CD14-positive monocyte (primary cell): ENCODE data around the gene ZNF554. TPM values are rescaled to one million over a fixed set of nuclear protein-coding genes. Genes with fewer than 3 reads are reported as not detected.
"Not testable (repeated sequence)": the region's sequence is repeated elsewhere in the genome, so short reads cannot be mapped to it uniquely, and the experiment has no call there.

Experiments
- DNase-seq, 3 donors: peaks; one replicate each; pipeline ENCODE4 v3.0.0-alpha.2; 2011 to 2022
- H2AFZ ChIP-seq: 2 replicates; pipeline ENCODE4 v1.6.0; 2012; ENCODE audit warnings: mild to moderate bottlenecking, low read depth, low read length, inconsistent platforms; ENCODE audit not compliant: insufficient read depth, poor library complexity, severe bottlenecking
- H3K27ac ChIP-seq, 2 donors: 1 replicate in 1 of 2; 2 replicates in 1 of 2; pipeline ENCODE4 v1.5.1; 2012 to 2013; ENCODE audit warnings: low read length in 2 of 2, control low read depth in 1 of 2, inconsistent platforms in 1 of 2, low read depth in 1 of 2, mild to moderate bottlenecking in 1 of 2
- H3K27me3 ChIP-seq, 2 donors: one replicate each; pipeline versions ENCODE4 v1.6.0 to v1.6.1; 2011 to 2013; ENCODE audit warnings: low read length in 2 of 2; ENCODE audit not compliant: control insufficient read depth in 2 of 2, insufficient read depth in 2 of 2
- H3K36me3 ChIP-seq, 2 donors: replicated peaks in 1 of 2; 1 replicate in 1 of 2; 2 replicates in 1 of 2; pipeline versions ENCODE4 v1.5.1 to v1.6.1; 2012 to 2013; ENCODE audit warnings: low read length in 2 of 2, control low read depth in 1 of 2, inconsistent platforms in 1 of 2, mild to moderate bottlenecking in 1 of 2; ENCODE audit not compliant: insufficient read depth in 2 of 2, control insufficient read depth in 1 of 2
- H3K4me1 ChIP-seq, 2 donors: 1 replicate in 1 of 2; 2 replicates in 1 of 2; pipeline versions ENCODE4 v1.5.1 to v1.6.1; 2012 to 2013; ENCODE audit warnings: low read length in 2 of 2, control low read depth in 1 of 2, inconsistent platforms in 1 of 2, mild to moderate bottlenecking in 1 of 2, moderate library complexity in 1 of 2; ENCODE audit not compliant: insufficient read depth in 2 of 2, control insufficient read depth in 1 of 2
- H3K4me2 ChIP-seq: replicated peaks from 2 replicates; pipeline ENCODE3; 2012; ENCODE audit warnings: low read length, moderate library complexity, mild to moderate bottlenecking; ENCODE audit not compliant: poor library complexity, severe bottlenecking; ENCODE audit errors: extremely low read depth
- H3K4me3 ChIP-seq, 3 experiments: fragments of 200-600 bp in 1 of 3; sonication (generic) in 1 of 3; replicated peaks in 1 of 3; 1 replicate in 2 of 3; 2 replicates in 1 of 3; pipeline ENCODE4 v1.5.1; 2011 to 2013; ENCODE audit warnings: low read length in 3 of 3, mild to moderate bottlenecking in 3 of 3, control low read depth in 2 of 3, low read depth in 2 of 3, inconsistent platforms in 1 of 3, moderate library complexity in 1 of 3
- H3K79me2 ChIP-seq: 2 replicates; pipeline ENCODE4 v1.6.0; 2012; ENCODE audit warnings: mild to moderate bottlenecking, control low read depth, inconsistent platforms, low read length, moderate library complexity; ENCODE audit not compliant: insufficient read depth
- H3K9ac ChIP-seq: 2 replicates; pipeline ENCODE4 v1.6.0; 2017; ENCODE audit warnings: low read length, mild to moderate bottlenecking; ENCODE audit not compliant: insufficient read depth, poor library complexity, severe bottlenecking
- H3K9me3 ChIP-seq, 2 donors: replicated peaks in 1 of 2; 1 replicate in 1 of 2; 2 replicates in 1 of 2; pipeline versions ENCODE4 v1.5.1 to v1.6.1; 2012 to 2013; ENCODE audit warnings: low read length in 2 of 2, control low read depth in 1 of 2; ENCODE audit not compliant: control insufficient read depth in 1 of 2, insufficient read depth in 1 of 2
- H4K20me1 ChIP-seq: 2 replicates; pipeline ENCODE4 v1.6.0; 2012; ENCODE audit warnings: mild to moderate bottlenecking, low read length, control low read depth, moderate library complexity; ENCODE audit not compliant: insufficient read depth
- H3K27ac Mint-ChIP-seq, 7 donors: one replicate each; pipeline ENCODE4 v1.8.0; 2020; ENCODE audit warnings: mild to moderate bottlenecking in 7 of 7, mixed read lengths in 7 of 7, moderate library complexity in 6 of 7, inconsistent platforms in 2 of 7
- H3K27me3 Mint-ChIP-seq, 3 donors: one replicate each; pipeline ENCODE4 v1.8.0; 2021 to 2022; ENCODE audit warnings: low read depth in 3 of 3, mild to moderate bottlenecking in 3 of 3, mixed read lengths in 3 of 3, moderate library complexity in 3 of 3, inconsistent platforms in 1 of 3
- H3K36me3 Mint-ChIP-seq, 2 donors: one replicate each; pipeline ENCODE4 v1.8.0; 2020; ENCODE audit warnings: mixed read lengths in 2 of 2, inconsistent platforms in 1 of 2, mild to moderate bottlenecking in 1 of 2
- H3K4me1 Mint-ChIP-seq: one replicate; pipeline ENCODE4 v1.8.0; 2020; ENCODE audit warnings: mild to moderate bottlenecking, mixed read lengths
- H3K4me3 Mint-ChIP-seq, 2 donors: one replicate each; pipeline ENCODE4 v1.8.0; 2020; ENCODE audit warnings: mild to moderate bottlenecking in 2 of 2, mixed read lengths in 2 of 2, moderate library complexity in 1 of 2
- H3K9me3 Mint-ChIP-seq, 7 donors: one replicate each; pipeline ENCODE4 v1.8.0; 2020 to 2022; ENCODE audit warnings: mixed read lengths in 7 of 7, mild to moderate bottlenecking in 6 of 7, moderate library complexity in 6 of 7, inconsistent platforms in 2 of 7
- WGBS: methylation state at CpG from one replicate; pipeline ENCODE4 v1.1.5; 2013; ENCODE audit warnings: missing lambda C conversion rate; ENCODE audit not compliant: insufficient coverage; 5-methylcytosine and 5-hydroxymethylcytosine counted together
- intact Hi-C, 2 donors: fragments of 100-400 bp; cut with micrococcal nuclease; formaldehyde crosslinking; loops; one replicate each; pipeline versions ENCODE4 v1.15.0 to v1.15.1; 2023
- polyA plus RNA-seq, 3 donors: library from polyadenylated mRNA; depleted of rRNA in 1 of 3; unstranded in 2 of 3; stranded (reverse) in 1 of 3; fragments of 300-500 nt in 2 of 3; fragments of >200 nt in 1 of 3; fragmentation: Illumina TruSeq in 2 of 3; gene quantifications; 1 replicate in 2 of 3; 2 replicates in 1 of 3; pipeline ENCODE4 v1.2.3, GENCODE V29; 2012 to 2021
- TF ChIP-seq, protein P1 (sequence below): fragments of 200-600 bp; IDR thresholded peaks from one replicate; pipeline ENCODE4 v1.8.0; 2022; ENCODE audit warnings: antibody characterized with exemption, mild to moderate bottlenecking

ZNF554 gene
- polyA plus RNA-seq, 3 donors, result 0.79 to 1.7 (median 0.91) TPM

DNA sequence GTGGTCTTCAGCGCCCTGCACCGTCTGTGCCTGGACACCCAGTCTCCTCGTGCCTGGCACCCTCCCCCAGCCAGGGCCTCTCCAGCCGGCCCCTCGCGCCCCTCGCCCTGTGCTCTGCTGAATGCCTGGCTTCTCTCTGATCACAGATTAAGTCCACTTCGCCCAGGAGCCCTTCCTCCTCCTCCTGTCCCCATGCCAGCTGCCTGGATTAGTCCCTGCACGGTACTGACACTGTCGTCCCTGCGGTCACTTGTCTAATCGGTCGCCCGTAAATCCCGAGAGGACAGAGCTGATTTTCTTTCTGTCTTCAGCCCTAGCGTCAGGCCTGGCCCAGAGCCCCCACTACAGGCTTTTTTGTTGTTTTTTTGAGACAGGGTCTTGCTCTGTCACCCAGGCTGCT is 27.8 kb upstream of the ZNF554 start:
- no peak for DNase-seq
- no peak overlapping the region for H3K4me3 Mint-ChIP-seq
- H3K9me3 Mint-ChIP-seq, result no peaks in the 10 kb centered on the region
- peak overlapping the region in 3 of 7 donors; percentile 15 to 60 (median 27) for H3K27ac Mint-ChIP-seq
- peaks cover 18 to 44% of the 10 kb centered on the region in 2 donors for H3K36me3 ChIP-seq
- H4K20me1 ChIP-seq, result no peaks in the 10 kb centered on the region
- no peaks in the 10 kb centered on the region for H3K9me3 ChIP-seq
- H3K4me2 ChIP-seq, result no peak overlapping the region
- peaks cover 23 to 59% of the 10 kb centered on the region in 2 donors for H3K36me3 Mint-ChIP-seq
- no peaks in the 10 kb centered on the region for H3K27me3 Mint-ChIP-seq
- H3K27me3 ChIP-seq, result no peaks in the 10 kb centered on the region
- intact Hi-C loops, result no loop called here
- TF ChIP-seq, protein P1, sequence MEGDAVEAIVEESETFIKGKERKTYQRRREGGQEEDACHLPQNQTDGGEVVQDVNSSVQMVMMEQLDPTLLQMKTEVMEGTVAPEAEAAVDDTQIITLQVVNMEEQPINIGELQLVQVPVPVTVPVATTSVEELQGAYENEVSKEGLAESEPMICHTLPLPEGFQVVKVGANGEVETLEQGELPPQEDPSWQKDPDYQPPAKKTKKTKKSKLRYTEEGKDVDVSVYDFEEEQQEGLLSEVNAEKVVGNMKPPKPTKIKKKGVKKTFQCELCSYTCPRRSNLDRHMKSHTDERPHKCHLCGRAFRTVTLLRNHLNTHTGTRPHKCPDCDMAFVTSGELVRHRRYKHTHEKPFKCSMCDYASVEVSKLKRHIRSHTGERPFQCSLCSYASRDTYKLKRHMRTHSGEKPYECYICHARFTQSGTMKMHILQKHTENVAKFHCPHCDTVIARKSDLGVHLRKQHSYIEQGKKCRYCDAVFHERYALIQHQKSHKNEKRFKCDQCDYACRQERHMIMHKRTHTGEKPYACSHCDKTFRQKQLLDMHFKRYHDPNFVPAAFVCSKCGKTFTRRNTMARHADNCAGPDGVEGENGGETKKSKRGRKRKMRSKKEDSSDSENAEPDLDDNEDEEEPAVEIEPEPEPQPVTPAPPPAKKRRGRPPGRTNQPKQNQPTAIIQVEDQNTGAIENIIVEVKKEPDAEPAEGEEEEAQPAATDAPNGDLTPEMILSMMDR, result no peak
- no peak overlapping the region for H3K9ac ChIP-seq
- H3K79me2 ChIP-seq, result peaks cover 17% of the 10 kb centered on the region
- no peaks in the 10 kb centered on the region for H3K4me1 ChIP-seq
- no peak overlapping the region for H3K27ac ChIP-seq
- no peaks in the 10 kb centered on the region for H3K4me1 Mint-ChIP-seq
- H3K4me3 ChIP-seq, result no peak overlapping the region
- WGBS, result 90% methylated on average over 14 of the region's 16 CpGs
- H2AFZ ChIP-seq, result no peak overlapping the region

DNA sequence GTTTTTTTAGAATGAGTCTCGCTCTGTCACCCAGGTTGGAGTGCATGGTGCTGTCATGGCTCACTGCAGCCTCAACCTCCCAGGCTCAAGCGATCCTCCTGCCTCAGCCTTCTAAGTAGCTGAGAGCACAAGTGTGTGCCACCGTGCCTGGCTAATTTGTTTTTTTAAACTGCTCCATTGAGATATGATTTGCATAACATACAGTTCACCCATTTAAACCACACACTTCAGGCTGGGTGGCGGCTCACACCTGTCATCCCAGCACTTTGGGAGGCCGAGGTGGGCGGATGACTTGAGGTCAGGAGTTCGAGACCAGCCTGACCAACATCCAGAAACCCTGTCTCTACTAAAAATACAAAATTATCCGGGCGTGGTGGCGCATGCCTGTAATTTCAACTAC is 27.0 kb upstream of the ZNF554 start:
- peaks cover 26 to 67% of the 10 kb centered on the region in 2 donors for H3K36me3 Mint-ChIP-seq
- H2AFZ ChIP-seq, H3K79me2 ChIP-seq, H4K20me1 ChIP-seq, H3K9me3 ChIP-seq, H3K27me3 Mint-ChIP-seq, H3K9ac ChIP-seq, H3K4me3 Mint-ChIP-seq, H3K4me1 Mint-ChIP-seq, DNase-seq, H3K4me3 ChIP-seq, H3K9me3 Mint-ChIP-seq, H3K27ac Mint-ChIP-seq, H3K4me2 ChIP-seq, intact Hi-C loops, H3K27me3 ChIP-seq, H3K27ac ChIP-seq, H3K4me1 ChIP-seq: not testable (repeated sequence)
- peaks cover 21 to 48% of the 10 kb centered on the region in 2 donors for H3K36me3 ChIP-seq
- WGBS, result 98% methylated on average over 9 of the region's 10 CpGs
